Tibial nerve (tissue), 4 donors: ENCODE measurements around the gene HNRNPM.

Experiments
- CTCF ChIP-seq, 5 experiments: fragments of 200-600 bp in 3 of 5; fragments of 450-650 bp in 2 of 5; sonication (generic) in 3 of 5; IDR thresholded peaks; one replicate each; pipeline ENCODE4 v1.5.1; 2016 to 2019; ENCODE audit warnings: antibody characterized with exemption in 5 of 5, mild to moderate bottlenecking in 3 of 5, moderate library complexity in 2 of 5
- EP300 ChIP-seq, 2 donors: sonication (generic); formaldehyde crosslinking; IDR thresholded peaks; one replicate each; pipeline ENCODE4 v1.6.1; 2017; ENCODE audit warnings: antibody characterized with exemption in 2 of 2, mild to moderate bottlenecking in 1 of 2
- POLR2A ChIP-seq, 2 donors: fragments of 450-650 bp; IDR thresholded peaks; one replicate each; pipeline ENCODE4 v1.6.1; 2017; ENCODE audit warnings: antibody characterized with exemption in 2 of 2, mild to moderate bottlenecking in 2 of 2, moderate library complexity in 2 of 2

GRCh38 chr19:8413629-8413995 is 31.2 kb upstream of the HNRNPM start:
- TF ChIP-seq POLR2A (IDR thresholded peaks at IDR 0.05) (no peak), CTCF (IDR thresholded peaks at IDR 0.05) (no peak), EP300 (IDR thresholded peaks at IDR 0.05) (no peak)
